Type B pancreatic cell (in vitro differentiated cells): ENCODE measurements around the gene FIGNL1. TPM values are rescaled to one million over a fixed set of nuclear protein-coding genes. Genes with fewer than 3 reads are reported as not detected.
A peak's percentile ranks its signal among the peaks of the same experiment; 100 is the strongest.

Experiments used
- DNase-seq: peaks from one replicate; pipeline ENCODE4 v3.0.0; 2021; ENCODE audit warnings: mixed read lengths; ENCODE audit not compliant: unreplicated experiment; ENCODE audit errors: extremely low spot score
- H3K27ac Mint-ChIP-seq: 2 replicates; pipeline ENCODE4 v1.8.0; 2021; ENCODE audit warnings: mild to moderate bottlenecking, mixed read lengths
- H3K27me3 Mint-ChIP-seq: 2 replicates; pipeline ENCODE4 v1.8.0; 2021; ENCODE audit warnings: mixed read lengths
- H3K36me3 Mint-ChIP-seq: 2 replicates; pipeline ENCODE4 v1.8.0; 2021; ENCODE audit warnings: mixed read lengths
- H3K4me1 Mint-ChIP-seq: one replicate; pipeline ENCODE4 v1.8.0; 2021; ENCODE audit warnings: mixed read lengths; ENCODE audit not compliant: unreplicated experiment
- H3K4me3 Mint-ChIP-seq: 2 replicates; pipeline ENCODE4 v1.8.0; 2021; ENCODE audit warnings: mild to moderate bottlenecking, mixed read lengths
- H3K9me3 Mint-ChIP-seq: 2 replicates; pipeline ENCODE4 v1.8.0; 2021; ENCODE audit warnings: mixed read lengths
- CTCF ChIP-seq: fragments of 200-600 bp; sonication (generic); conservative IDR thresholded peaks from 2 replicates; pipeline ENCODE4 v1.5.0; 2021; ENCODE audit warnings: antibody characterized with exemption, mild to moderate bottlenecking
- total RNA-seq: library from RNA; stranded (reverse); gene quantifications from 2 replicates; pipeline ENCODE4 v1.2.1, GENCODE V29; 2021; ENCODE audit warnings: low replicate concordance

FIGNL1 gene
- total RNA-seq, 1 donor from 2014 or later = 28.6 TPM

- Mint-ChIP-seq H3K4me1 (no peaks in the 10 kb centered on the region), H3K36me3 (no peaks in the 10 kb centered on the region), H3K9me3 (no peaks in the 10 kb centered on the region), H3K4me3 (no peak overlapping the region), H3K27ac (no peak overlapping the region), H3K27me3 (peaks cover 5% of the 10 kb centered on the region)
- no peak for DNase-seq
- no peak for TF ChIP-seq CTCF
Observed at GRCh38 chr7:50471970-50472369, 21.8 kb upstream of the FIGNL1 start.

- TF ChIP-seq CTCF = no peak
- H3K27ac Mint-ChIP-seq = no peak overlapping the region
- H3K4me1 Mint-ChIP-seq = no peaks in the 10 kb centered on the region
- DNase-seq = no peak
- peaks cover 5% of the 10 kb centered on the region for H3K27me3 Mint-ChIP-seq
- no peak overlapping the region for H3K4me3 Mint-ChIP-seq
- no peaks in the 10 kb centered on the region for H3K36me3 Mint-ChIP-seq
- H3K9me3 Mint-ChIP-seq = no peaks in the 10 kb centered on the region
Observed at GRCh38 chr7:50470250-50471163, 20.4 kb upstream of the FIGNL1 start.

GRCh38 chr7:50469181-50469580, 19.0 kb upstream of the FIGNL1 start:
- Mint-ChIP-seq H3K4me3 (no peak overlapping the region), H3K9me3 (no peaks in the 10 kb centered on the region), H3K36me3 (no peaks in the 10 kb centered on the region), H3K27ac (no peak overlapping the region), H3K27me3 (peaks cover 10% of the 10 kb centered on the region), H3K4me1 (no peaks in the 10 kb centered on the region)
- no peak for DNase-seq
- TF ChIP-seq CTCF = no peak

- H3K27me3 Mint-ChIP-seq = peaks cover 10% of the 10 kb centered on the region
- no peaks in the 10 kb centered on the region for H3K9me3 Mint-ChIP-seq
- H3K36me3 Mint-ChIP-seq = no peaks in the 10 kb centered on the region
- no peaks in the 10 kb centered on the region for H3K4me1 Mint-ChIP-seq
- peak overlapping the region; percentile 68 for H3K27ac Mint-ChIP-seq
- H3K4me3 Mint-ChIP-seq = no peak overlapping the region
- TF ChIP-seq CTCF = peak; percentile 94
- peak; percentile 82 for DNase-seq
Observed at GRCh38 chr7:50467817-50468610, 17.9 kb upstream of the FIGNL1 start.

GRCh38 chr7:50466815-50467585, 16.9 kb upstream of the FIGNL1 start:
- DNase-seq = no peak
- TF ChIP-seq CTCF = no peak
- Mint-ChIP-seq H3K27ac (no peak overlapping the region), H3K9me3 (no peaks in the 10 kb centered on the region), H3K36me3 (no peaks in the 10 kb centered on the region), H3K27me3 (peaks cover 10% of the 10 kb centered on the region), H3K4me1 (no peaks in the 10 kb centered on the region), H3K4me3 (no peak overlapping the region)
